ENCODE data around the gene SNTG2.
"Not testable (repeated sequence)": the region's sequence is repeated elsewhere in the genome, so short reads cannot be mapped to it uniquely, and the experiment has no call there.

SNTG2 gene

GRCh38 chr2:907706-908105, 42.9 kb upstream of the SNTG2 start:
- no peak for DNase-seq (ENCODE audit: low read depth)
- no peak overlapping the region for H3K4me3 ChIP-seq (ENCODE audit: low read depth, low read length)
- TF ChIP-seq, protein P1, sequence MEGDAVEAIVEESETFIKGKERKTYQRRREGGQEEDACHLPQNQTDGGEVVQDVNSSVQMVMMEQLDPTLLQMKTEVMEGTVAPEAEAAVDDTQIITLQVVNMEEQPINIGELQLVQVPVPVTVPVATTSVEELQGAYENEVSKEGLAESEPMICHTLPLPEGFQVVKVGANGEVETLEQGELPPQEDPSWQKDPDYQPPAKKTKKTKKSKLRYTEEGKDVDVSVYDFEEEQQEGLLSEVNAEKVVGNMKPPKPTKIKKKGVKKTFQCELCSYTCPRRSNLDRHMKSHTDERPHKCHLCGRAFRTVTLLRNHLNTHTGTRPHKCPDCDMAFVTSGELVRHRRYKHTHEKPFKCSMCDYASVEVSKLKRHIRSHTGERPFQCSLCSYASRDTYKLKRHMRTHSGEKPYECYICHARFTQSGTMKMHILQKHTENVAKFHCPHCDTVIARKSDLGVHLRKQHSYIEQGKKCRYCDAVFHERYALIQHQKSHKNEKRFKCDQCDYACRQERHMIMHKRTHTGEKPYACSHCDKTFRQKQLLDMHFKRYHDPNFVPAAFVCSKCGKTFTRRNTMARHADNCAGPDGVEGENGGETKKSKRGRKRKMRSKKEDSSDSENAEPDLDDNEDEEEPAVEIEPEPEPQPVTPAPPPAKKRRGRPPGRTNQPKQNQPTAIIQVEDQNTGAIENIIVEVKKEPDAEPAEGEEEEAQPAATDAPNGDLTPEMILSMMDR (IDR thresholded peaks at IDR 0.05; ENCODE audit: control insufficient read depth, extremely low read depth, insufficient read depth) = no peak

- H3K4me3 ChIP-seq (ENCODE audit: low read depth, low read length) = no peak overlapping the region
- DNase-seq (ENCODE audit: low read depth) = no peak
- TF ChIP-seq, protein P1 (IDR thresholded peaks at IDR 0.05; ENCODE audit: control insufficient read depth, extremely low read depth, insufficient read depth) = no peak
These were observed 42.1 kb upstream of the SNTG2 start for GRCh38 chr2:908568-908967.

DNA sequence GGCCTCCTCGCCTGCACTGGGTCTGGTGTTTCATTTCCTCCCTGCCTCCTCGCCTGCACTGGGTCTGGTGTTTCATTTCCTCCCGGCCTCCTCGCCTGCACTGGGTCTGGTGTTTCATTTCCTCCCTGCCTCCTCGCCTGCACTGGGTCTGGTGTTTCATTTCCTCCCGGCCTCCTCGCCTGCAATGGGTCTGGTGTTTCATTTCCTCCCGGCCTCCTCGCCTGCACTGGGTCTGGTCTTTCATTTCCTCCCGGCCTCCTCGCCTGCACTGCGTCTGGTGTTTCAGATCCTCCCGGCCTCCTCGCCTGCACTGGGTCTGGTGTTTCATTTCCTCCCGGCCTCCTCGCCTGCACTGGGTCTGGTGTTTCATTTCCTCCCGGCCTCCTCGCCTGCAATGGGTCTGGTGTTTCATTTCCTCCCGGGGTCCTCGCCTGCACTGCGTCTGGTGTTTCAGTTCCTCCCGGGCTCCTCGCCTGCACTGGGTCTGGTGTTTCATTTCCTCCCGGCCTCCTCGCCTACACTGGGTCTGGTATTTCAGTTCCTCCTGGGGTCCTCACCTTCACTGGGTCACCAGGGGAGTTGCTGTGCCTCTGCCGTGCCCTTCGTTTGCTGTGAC, 40.8 kb upstream of the SNTG2 start:
- not testable (repeated sequence) for H3K4me3 ChIP-seq (ENCODE audit: low read depth, low read length); DNase-seq (ENCODE audit: low read depth)

- no peak overlapping the region for H3K4me3 ChIP-seq (ENCODE audit: low read depth, low read length)
- TF ChIP-seq, protein P1 (IDR thresholded peaks at IDR 0.05; ENCODE audit: control insufficient read depth, extremely low read depth, insufficient read depth) = no peak
- no peak for DNase-seq (ENCODE audit: low read depth)
These were observed 40.0 kb upstream of the SNTG2 start for GRCh38 chr2:910698-911097.

DNA sequence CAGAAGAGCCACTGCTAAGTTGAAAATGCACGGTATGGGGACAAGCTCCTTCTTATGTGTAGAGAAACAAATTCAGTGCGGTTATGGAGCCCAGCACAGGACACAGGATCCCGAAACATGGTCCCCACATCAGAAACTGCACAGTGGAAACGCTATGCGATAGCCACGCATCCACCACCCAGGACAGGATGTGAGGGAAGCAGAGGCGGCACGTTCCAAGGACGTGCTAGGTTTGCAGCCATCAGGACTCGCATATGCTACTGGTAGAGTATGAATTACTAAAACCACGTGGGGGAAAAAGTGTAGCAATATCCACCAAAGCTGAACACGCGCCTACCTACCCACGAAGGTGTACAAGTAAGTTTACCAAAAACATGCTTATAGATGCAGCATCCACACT, 34.7 kb upstream of the SNTG2 start:
- H3K4me3 ChIP-seq (ENCODE audit: low read depth, low read length) = no peak overlapping the region
- TF ChIP-seq, protein P1 (IDR thresholded peaks at IDR 0.05; ENCODE audit: control insufficient read depth, extremely low read depth, insufficient read depth) = no peak

GRCh38 chr2:916935-917334, 33.7 kb upstream of the SNTG2 start:
- no peak overlapping the region for H3K4me3 ChIP-seq (ENCODE audit: low read depth, low read length)
- TF ChIP-seq, protein P1 (IDR thresholded peaks at IDR 0.05; ENCODE audit: control insufficient read depth, extremely low read depth, insufficient read depth) = no peak
- DNase-seq (ENCODE audit: low read depth) = no peak

More for the DNA sequence above, 34.7 kb upstream of the SNTG2 start:
- DNase-seq (ENCODE audit: low read depth) = no peak

- no peak for DNase-seq (ENCODE audit: low read depth)
- TF ChIP-seq, protein P1 (IDR thresholded peaks at IDR 0.05; ENCODE audit: control insufficient read depth, extremely low read depth, insufficient read depth) = no peak
- H3K4me3 ChIP-seq (ENCODE audit: low read depth, low read length) = no peak overlapping the region
These were observed 31.0 kb upstream of the SNTG2 start for GRCh38 chr2:919672-920071.

Data from LNCaP clone FGC (cell line).